ENCODE data around the gene CEMIP. TPM values are rescaled to one million over a fixed set of nuclear protein-coding genes. Genes with fewer than 3 reads are reported as not detected.

Gene CEMIP
- total and polyA plus RNA-seq, 9 donors = 0.93 to 3.0 (median 2.3) TPM

DNA sequence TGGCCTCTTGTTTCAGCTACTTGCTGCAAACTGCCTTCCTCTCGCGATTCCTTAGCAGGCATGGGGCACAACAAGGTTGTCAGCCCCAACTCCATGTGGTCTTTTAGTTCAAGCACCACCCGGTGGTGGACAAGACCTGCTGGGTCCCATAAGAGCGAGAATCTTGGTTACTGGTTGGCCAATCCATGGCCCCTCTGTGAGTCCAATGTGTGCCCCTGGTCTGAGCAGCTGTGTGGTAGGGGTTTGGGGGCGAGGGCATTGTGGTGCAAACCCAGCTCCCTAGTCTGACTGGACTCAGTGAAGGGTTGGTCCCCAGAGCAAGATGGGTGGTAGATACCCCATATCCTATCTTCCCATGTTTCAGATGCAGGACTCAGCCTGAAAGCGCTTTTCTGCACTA is 161.7 kb downstream of the CEMIP start:
- DNase-seq = no peak
- Histone ChIP-seq H3K36me3 (ENCODE audit: control insufficient read depth, insufficient read depth, low read length) (peaks cover 19% of the 10 kb centered on the region), H3K27ac (ENCODE audit: low read length) (no peak overlapping the region), H3K4me3 (ENCODE audit: low read length) (no peak overlapping the region), H3K4me1 (ENCODE audit: control insufficient read depth, insufficient read depth, low read length) (peaks cover 14% of the 10 kb centered on the region), H3K9me3 (replicated peaks; ENCODE audit: control insufficient read depth, low read depth, low read length) (no peaks in the 10 kb centered on the region), H3K27me3 (ENCODE audit: control insufficient read depth, insufficient read depth, low read length) (no peaks in the 10 kb centered on the region)
- WGBS (ENCODE audit: insufficient coverage) = 94% methylated on average over 4 of the region's 6 CpGs

DNA sequence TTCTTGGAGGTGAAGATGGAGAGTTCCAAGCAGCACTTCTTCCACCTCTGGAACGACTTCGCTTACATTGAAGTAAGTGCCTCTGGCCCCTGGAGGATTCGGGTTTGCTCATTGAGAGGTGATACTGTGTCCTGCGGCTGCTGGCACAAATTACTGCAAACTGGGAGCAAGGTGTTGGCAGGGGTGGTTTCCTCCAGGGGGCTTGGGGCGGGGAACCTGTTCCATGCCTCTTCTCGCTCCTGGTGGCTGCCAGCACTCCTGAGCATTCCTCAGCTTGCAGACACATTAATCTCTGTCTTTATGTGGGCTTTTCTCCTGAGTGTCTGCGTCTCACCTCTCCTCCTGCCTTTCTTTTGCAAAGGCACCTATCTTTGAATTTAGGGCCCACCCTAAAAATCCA is 163.1 kb downstream of the CEMIP start:
- Histone ChIP-seq H3K4me3 (ENCODE audit: low read length) (no peak overlapping the region), H3K36me3 (ENCODE audit: control insufficient read depth, insufficient read depth, low read length) (peaks cover 28% of the 10 kb centered on the region), H3K4me1 (ENCODE audit: control insufficient read depth, insufficient read depth, low read length) (peaks cover 14% of the 10 kb centered on the region), H3K9me3 (replicated peaks; ENCODE audit: control insufficient read depth, low read depth, low read length) (no peaks in the 10 kb centered on the region), H3K27ac (ENCODE audit: low read length) (no peak overlapping the region), H3K27me3 (ENCODE audit: control insufficient read depth, insufficient read depth, low read length) (no peaks in the 10 kb centered on the region)
- 77% methylated on average over 2 of the region's 7 CpGs for WGBS (ENCODE audit: insufficient coverage)
- no peak for DNase-seq

DNA sequence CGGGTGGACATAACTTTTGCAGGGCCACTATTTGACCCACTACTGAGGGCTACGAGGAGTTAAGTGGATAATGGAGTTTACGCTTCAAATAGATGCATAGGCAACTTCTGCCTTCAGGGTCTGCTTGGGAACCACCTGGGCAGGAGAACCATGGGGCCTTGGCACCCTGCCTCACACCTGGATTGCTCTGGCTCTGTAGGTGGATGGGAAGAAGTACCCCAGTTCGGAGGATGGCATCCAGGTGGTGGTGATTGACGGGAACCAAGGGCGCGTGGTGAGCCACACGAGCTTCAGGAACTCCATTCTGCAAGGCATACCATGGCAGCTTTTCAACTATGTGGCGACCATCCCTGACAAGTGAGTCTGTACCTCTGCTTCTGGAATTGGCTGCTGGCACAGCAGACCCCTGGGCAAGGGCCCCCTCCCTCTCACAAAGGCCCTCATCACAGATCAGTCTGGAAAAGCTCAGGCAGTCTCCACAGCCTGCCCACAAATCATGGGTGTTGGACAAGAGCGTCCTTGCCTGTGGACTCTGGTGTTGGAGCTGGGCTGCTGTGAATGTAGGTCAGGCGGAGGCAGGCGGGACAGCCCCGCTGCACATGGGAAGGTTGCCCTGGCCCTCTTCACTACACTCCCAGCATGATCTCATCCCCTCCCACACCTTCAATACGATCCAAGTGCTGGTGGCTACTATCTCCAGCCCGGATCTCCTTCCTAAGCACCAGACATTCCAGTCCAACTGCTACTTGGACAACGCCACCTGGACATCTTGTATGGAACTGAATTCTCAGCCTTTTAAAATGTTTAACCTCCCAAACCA is 163.8 kb downstream of the CEMIP start:
- H3K9me3 ChIP-seq (replicated peaks; ENCODE audit: control insufficient read depth, low read depth, low read length) = no peaks in the 10 kb centered on the region
- H3K36me3 ChIP-seq (ENCODE audit: control insufficient read depth, insufficient read depth, low read length) = peaks cover 35% of the 10 kb centered on the region
- H3K27me3 ChIP-seq (ENCODE audit: control insufficient read depth, insufficient read depth, low read length) = no peaks in the 10 kb centered on the region
- WGBS (ENCODE audit: insufficient coverage) = 59% methylated on average over 13 of the region's 16 CpGs
- H3K27ac ChIP-seq (ENCODE audit: low read length) = no peak overlapping the region
- H3K4me3 ChIP-seq (ENCODE audit: low read length) = no peak overlapping the region
- peaks cover 14% of the 10 kb centered on the region for H3K4me1 ChIP-seq (ENCODE audit: control insufficient read depth, insufficient read depth, low read length)
- peak; percentile 88 for DNase-seq

DNA sequence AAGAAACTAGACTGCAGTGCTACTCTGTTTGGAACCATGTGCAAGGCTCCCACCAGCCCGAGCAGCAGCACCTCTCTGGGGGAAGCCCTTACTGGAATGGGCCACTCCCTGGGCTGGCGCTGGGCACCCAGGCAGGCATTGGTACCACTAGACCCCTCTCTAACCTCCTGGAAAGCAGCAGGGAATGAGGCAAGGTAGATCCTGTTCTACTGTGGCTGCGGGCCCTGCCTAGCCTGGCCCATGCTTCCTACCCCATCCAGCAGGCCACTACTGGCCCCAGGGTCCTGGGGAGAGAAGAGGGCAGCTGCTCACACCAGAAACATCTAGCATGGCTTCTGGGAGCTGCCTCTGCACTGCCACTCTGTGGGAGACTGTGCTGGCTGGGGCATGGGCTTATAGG is 165.6 kb downstream of the CEMIP start:
- peaks cover 19% of the 10 kb centered on the region for H3K4me1 ChIP-seq (ENCODE audit: control insufficient read depth, insufficient read depth, low read length)
- no peaks in the 10 kb centered on the region for H3K9me3 ChIP-seq (replicated peaks; ENCODE audit: control insufficient read depth, low read depth, low read length)
- WGBS (ENCODE audit: insufficient coverage) = 90% methylated on average over 3 of the region's 3 CpGs
- DNase-seq = no peak
- H3K27ac ChIP-seq (ENCODE audit: low read length) = no peak overlapping the region
- H3K4me3 ChIP-seq (ENCODE audit: low read length) = no peak overlapping the region
- H3K36me3 ChIP-seq (ENCODE audit: control insufficient read depth, insufficient read depth, low read length) = peaks cover 52% of the 10 kb centered on the region
- no peaks in the 10 kb centered on the region for H3K27me3 ChIP-seq (ENCODE audit: control insufficient read depth, insufficient read depth, low read length)

DNA sequence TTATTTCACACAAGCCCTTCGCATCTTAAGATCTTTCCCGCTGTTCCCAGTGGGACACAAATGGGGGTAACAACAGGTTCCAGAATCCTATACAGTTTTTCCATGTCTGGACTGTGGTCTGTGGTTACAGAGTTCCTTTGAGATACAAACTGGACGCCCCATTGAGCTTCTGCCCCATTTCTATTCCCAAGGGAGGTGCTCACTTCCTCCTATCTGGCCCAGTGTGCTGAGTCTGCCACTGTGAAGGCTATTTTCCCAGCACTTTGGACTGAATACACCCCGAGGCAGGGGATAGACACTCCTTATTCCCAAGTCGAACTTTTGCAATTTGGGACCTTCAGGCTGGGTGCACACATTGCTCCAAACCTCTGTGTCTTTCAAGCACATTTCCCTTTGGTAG is 166.4 kb downstream of the CEMIP start:
- peaks cover 13% of the 10 kb centered on the region for H3K4me1 ChIP-seq (ENCODE audit: control insufficient read depth, insufficient read depth, low read length)
- no peak overlapping the region for H3K4me3 ChIP-seq (ENCODE audit: low read length)
- H3K27me3 ChIP-seq (ENCODE audit: control insufficient read depth, insufficient read depth, low read length) = no peaks in the 10 kb centered on the region
- no peak overlapping the region for H3K27ac ChIP-seq (ENCODE audit: low read length)
- no peak for DNase-seq
- WGBS (ENCODE audit: insufficient coverage) = 85% methylated on average over 2 of the region's 5 CpGs
- H3K36me3 ChIP-seq (ENCODE audit: control insufficient read depth, insufficient read depth, low read length) = peaks cover 58% of the 10 kb centered on the region
- H3K9me3 ChIP-seq (replicated peaks; ENCODE audit: control insufficient read depth, low read depth, low read length) = no peaks in the 10 kb centered on the region

GRCh38 chr15:80946576-80946975 is 167.4 kb downstream of the CEMIP start:
- WGBS (ENCODE audit: insufficient coverage) = 97% methylated on average over 5 of the region's 8 CpGs
- no peak overlapping the region for H3K4me3 ChIP-seq (ENCODE audit: low read length)
- no peaks in the 10 kb centered on the region for H3K27me3 ChIP-seq (ENCODE audit: control insufficient read depth, insufficient read depth, low read length)
- H3K9me3 ChIP-seq (replicated peaks; ENCODE audit: control insufficient read depth, low read depth, low read length) = no peaks in the 10 kb centered on the region
- no peak overlapping the region for H3K27ac ChIP-seq (ENCODE audit: low read length)
- peaks cover 13% of the 10 kb centered on the region for H3K4me1 ChIP-seq (ENCODE audit: control insufficient read depth, insufficient read depth, low read length)
- no peak for DNase-seq
- H3K36me3 ChIP-seq (ENCODE audit: control insufficient read depth, insufficient read depth, low read length) = peaks cover 59% of the 10 kb centered on the region

- Histone ChIP-seq H3K4me3 (ENCODE audit: low read length) (no peak overlapping the region), H3K27me3 (ENCODE audit: control insufficient read depth, insufficient read depth, low read length) (no peaks in the 10 kb centered on the region), H3K27ac (ENCODE audit: low read length) (no peak overlapping the region), H3K4me1 (ENCODE audit: control insufficient read depth, insufficient read depth, low read length) (peaks cover 5% of the 10 kb centered on the region), H3K9me3 (replicated peaks; ENCODE audit: control insufficient read depth, low read depth, low read length) (no peaks in the 10 kb centered on the region), H3K36me3 (ENCODE audit: control insufficient read depth, insufficient read depth, low read length) (peaks cover 65% of the 10 kb centered on the region)
- 90% methylated on average over 10 of the region's 13 CpGs for WGBS (ENCODE audit: insufficient coverage)
- no peak for DNase-seq
These were observed 169.6 kb downstream of the CEMIP start for GRCh38 chr15:80948651-80949292.

GRCh38 chr15:80949756-80950155 is 170.6 kb downstream of the CEMIP start:
- 97% methylated on average over 4 of the region's 4 CpGs for WGBS (ENCODE audit: insufficient coverage)
- Histone ChIP-seq H3K4me3 (ENCODE audit: low read length) (no peak overlapping the region), H3K27ac (ENCODE audit: low read length) (no peak overlapping the region), H3K4me1 (ENCODE audit: control insufficient read depth, insufficient read depth, low read length) (peaks cover 5% of the 10 kb centered on the region), H3K36me3 (ENCODE audit: control insufficient read depth, insufficient read depth, low read length) (peaks cover 59% of the 10 kb centered on the region), H3K27me3 (ENCODE audit: control insufficient read depth, insufficient read depth, low read length) (no peaks in the 10 kb centered on the region), H3K9me3 (replicated peaks; ENCODE audit: control insufficient read depth, low read depth, low read length) (no peaks in the 10 kb centered on the region)
- no peak for DNase-seq

GRCh38 chr15:80950291-80951078 is 171.3 kb downstream of the CEMIP start:
- WGBS (ENCODE audit: insufficient coverage) = 92% methylated on average over 5 of the region's 8 CpGs
- peaks cover 59% of the 10 kb centered on the region for H3K36me3 ChIP-seq (ENCODE audit: control insufficient read depth, insufficient read depth, low read length)
- no peaks in the 10 kb centered on the region for H3K9me3 ChIP-seq (replicated peaks; ENCODE audit: control insufficient read depth, low read depth, low read length)

GRCh38 chr15:80951941-80952340 is 172.8 kb downstream of the CEMIP start:
- H3K4me3 ChIP-seq (ENCODE audit: low read length) = no peak overlapping the region
- peaks cover 5% of the 10 kb centered on the region for H3K4me1 ChIP-seq (ENCODE audit: control insufficient read depth, insufficient read depth, low read length)
- no peak for DNase-seq
- no peaks in the 10 kb centered on the region for H3K27me3 ChIP-seq (ENCODE audit: control insufficient read depth, insufficient read depth, low read length)
- 73% methylated on average over 4 of the region's 5 CpGs for WGBS (ENCODE audit: insufficient coverage)
- peaks cover 49% of the 10 kb centered on the region for H3K36me3 ChIP-seq (ENCODE audit: control insufficient read depth, insufficient read depth, low read length)
- no peak overlapping the region for H3K27ac ChIP-seq (ENCODE audit: low read length)
- H3K9me3 ChIP-seq (replicated peaks; ENCODE audit: control insufficient read depth, low read depth, low read length) = no peaks in the 10 kb centered on the region

More at GRCh38 chr15:80950291-80951078, 171.3 kb downstream of the CEMIP start:
- Histone ChIP-seq H3K4me1 (ENCODE audit: control insufficient read depth, insufficient read depth, low read length) (peaks cover 5% of the 10 kb centered on the region), H3K4me3 (ENCODE audit: low read length) (no peak overlapping the region), H3K27me3 (ENCODE audit: control insufficient read depth, insufficient read depth, low read length) (no peaks in the 10 kb centered on the region), H3K27ac (ENCODE audit: low read length) (no peak overlapping the region)
- DNase-seq = no peak
